HG02588 (cell line): ENCODE measurements around the gene PRPH.
"Not testable (repeated sequence)": the region's sequence is repeated elsewhere in the genome, so short reads cannot be mapped to it uniquely, and the experiment has no call there.

Experiments
- ATAC-seq: cut with Tn5 transposase; IDR thresholded peaks from one replicate; pipeline ENCODE4 v1.9.1; 2021; ENCODE audit warnings: mild to moderate bottlenecking, moderate library complexity; ENCODE audit not compliant: unreplicated experiment

PRPH gene

DNA sequence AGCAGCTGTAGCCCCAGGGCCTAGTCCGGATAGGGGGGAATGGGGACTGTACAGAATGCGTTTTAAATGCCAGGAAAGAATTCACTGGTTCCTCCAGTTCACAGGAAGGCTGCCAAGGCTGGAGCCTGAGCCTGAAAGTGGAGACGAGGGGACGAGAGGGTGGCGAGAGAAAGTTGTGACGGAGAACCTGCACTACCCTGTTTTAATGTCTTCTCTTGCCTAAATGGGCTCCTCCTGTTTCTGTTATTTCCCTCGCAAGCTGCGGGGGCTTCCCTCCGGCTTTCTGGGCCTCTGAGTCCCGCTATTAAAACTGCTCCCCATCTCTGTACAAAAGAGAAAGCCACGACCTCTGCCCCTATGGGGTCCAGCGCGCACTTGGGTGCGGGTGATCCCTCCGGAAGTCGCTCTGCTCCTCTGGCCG is 37.5 kb downstream of the PRPH start:
- ATAC-seq: no peak

DNA sequence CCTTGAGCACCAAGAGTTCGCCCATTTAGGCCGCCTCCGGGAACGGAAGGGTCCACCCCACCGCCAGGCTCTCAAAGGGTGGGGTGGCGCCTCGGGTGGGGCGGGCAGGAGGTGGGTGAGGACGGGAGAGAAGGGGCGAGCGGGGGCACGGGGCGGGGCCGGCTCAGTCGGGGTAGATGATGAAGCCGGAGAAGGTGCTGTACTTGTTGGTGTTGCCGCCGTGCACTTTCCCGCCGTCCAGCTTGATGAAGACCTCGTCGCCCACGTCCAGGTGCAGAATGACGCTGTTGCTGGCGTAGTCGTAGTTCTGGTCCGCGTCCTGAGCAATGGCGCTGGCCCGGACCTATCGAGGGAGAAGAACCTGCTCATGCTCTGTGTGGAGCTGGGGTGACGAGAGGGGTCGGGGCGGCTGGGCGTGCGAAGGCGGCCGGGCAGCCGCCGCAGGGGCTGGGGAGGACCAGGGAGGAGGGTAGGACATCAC is 38.0 kb downstream of the PRPH start:
- ATAC-seq: no peak

DNA sequence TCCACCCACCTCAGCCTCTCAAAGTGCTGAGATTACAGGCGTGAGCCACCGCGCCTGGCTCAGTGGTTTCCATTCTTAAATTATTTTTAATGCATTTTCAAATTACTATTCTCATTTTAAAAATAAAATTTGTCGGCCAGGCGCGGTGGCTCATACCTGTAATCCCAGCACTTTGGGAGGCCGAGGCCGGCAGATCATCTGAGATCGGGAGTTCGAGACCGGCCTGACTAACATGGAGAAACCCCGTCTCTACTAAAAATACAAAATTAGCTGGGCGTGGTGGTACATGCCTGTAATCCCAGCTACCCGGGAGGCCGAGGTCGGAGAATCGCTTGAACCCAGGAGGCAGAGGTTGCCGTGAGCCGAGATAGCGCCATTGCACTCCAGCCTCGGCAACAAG is 38.8 kb downstream of the PRPH start:
- not testable (repeated sequence) for ATAC-seq

DNA sequence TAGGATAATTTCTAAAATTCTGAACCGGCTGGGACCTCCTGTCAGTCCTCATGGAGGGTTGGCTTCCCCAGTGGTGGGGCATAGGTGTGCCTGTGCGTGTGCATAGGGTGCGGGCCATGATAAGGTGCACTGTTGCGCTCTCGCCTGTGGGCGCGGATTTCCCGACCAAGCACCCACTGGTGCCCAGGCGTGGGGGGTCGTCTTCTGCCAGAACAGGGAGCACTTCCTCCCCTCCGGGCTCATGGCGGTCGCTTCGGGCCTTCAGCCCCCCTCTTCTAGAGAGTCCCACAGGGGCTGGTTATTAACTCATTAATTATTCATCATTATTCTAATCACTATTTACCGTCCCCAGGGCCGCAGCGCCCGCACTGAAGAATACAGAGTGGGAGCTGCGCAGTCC is 39.3 kb downstream of the PRPH start:
- no peak for ATAC-seq

DNA sequence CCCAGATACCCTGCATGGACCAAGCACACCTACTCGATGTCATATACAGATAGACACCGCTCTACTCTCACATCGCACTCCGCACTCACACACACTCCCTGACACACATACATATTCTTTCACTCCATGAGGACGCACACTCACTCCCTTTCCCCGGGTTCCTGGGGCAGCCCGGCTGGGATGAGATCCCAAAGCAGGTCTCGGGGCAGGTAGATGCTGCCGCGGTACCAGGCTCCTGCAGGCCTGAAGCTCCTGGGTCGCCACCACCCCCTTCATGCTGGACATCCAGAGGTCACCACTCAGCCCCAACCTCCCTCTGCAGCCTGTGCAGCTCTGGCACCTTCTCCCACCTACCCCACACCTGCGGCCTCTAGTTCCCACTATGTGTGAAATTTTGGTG is 39.7 kb downstream of the PRPH start:
- ATAC-seq: no peak

DNA sequence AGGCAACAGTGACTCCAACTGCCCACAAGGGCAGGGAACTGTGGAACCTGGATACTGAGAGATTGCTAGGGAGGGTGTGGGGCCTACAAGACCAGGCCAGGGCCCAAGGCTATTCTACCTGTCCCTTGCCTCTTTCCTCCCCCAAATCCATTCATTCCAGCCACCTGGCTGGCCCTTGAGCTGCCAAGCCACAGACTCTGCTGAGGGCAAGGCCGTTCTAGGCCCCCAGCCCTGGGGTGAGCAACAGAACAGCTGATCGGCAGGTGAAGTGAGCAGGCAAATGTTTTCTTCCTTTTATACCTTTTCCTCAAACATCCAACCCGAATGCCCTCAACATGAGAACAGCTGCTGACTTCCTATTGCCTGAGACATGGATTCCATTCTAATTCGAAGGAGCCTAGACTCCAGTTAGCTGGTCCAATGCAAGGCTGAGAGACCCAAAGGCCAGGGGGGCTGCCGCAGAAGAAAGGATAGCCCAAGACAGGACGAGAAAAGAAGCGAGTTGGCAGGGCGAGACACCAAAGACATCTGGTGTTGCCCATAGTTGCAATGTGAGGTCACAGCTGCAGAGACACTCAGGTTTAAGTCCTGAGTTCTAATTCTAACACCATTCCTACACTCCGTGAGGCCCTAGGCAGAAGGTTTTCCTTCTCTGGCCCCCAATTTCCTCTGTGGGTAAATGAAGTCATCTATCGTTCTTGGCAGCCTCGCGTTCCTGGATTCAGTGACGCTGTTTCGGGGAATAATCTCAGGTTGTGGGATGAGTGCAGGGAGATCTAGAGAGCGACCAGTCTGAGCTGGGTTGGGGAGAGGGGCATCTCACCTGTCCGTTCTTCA is 40.4 kb downstream of the PRPH start:
- ATAC-seq: no peak

DNA sequence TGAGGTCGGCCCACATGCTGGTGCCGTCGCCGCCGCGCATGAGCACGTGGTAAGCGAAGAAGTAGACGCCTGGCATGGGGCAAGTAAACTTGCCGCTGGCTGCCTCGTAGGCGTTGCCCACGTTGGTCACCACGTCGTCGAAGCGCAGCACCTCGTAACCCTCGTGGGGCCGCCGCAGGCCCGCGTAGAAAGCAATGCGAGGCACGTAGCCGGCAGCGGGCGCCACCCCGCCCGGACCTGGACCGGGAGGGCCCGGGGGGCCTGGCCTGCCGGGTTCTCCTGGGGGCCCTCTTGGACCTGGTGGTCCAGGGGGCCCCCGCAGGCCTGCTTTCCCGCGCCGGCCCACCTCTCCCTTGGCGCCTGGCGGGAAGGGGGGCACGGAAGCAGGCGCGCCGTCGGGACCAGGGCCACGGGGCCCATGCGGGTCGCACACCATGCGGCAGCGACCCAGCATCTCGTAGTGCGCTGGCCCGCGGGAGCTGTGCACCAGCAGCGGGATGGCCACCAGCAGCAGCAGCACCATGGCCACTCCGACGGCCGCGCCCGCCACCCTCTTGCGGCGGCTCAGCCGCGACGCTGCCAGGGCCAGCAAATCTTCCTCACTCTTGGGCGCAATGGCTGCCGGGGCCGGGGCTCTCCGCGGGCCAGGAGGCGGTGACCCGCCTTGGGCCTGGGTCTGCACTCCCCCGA is 41.2 kb downstream of the PRPH start:
- no peak for ATAC-seq

DNA sequence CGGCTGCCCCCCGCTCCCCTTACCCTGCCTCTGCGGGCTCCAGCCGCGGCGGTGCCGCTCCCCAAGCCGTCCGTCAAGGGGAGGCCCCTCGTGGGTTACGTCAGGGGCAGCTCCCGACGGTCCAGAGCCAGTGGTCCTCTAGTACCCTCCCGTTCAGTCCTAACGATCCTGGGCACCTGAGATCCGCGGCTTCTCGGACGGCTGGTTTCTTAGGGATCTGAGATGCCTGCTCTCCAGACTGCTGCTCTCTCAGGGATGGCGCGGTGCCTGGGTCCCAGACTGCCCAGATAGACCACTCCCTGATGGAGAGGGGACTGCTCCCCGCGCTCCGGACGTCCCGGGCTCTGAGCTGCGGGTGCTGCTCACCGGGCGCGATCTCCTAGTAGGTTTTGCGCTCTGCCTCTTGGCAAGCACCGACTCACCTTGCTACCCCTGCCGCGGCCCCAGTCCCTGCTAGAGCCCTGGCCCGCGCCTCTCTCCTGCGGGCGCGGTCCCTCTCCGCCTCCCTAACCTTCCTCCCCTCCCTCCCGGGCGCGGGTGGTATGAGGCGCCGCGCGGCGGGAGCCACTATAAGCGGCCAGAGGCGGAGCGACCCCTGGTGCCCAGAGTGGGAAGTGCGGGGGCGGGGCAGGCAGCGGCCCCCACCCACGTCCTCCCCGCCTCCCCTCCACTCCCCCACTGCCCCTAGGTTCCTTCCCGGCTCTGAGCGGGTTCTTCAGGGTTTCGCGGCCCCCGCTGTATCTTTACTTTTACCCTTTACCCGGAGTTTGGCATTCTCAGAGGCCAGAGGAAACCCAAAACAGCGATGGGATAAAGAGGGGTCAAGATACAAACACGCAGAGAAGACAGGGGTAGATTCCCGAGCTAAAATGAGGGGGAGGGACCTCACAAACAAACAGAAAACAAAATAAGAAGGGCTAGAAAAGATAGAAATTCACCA is 42.0 kb downstream of the PRPH start, which contains the start of gene C1QL4:
Gene C1QL4 (minus strand): TSS at position 544 of the 940 bp plus-strand sequence. CDS start 711 bp downstream, outside the sequence.
- ATAC-seq: no peak

DNA sequence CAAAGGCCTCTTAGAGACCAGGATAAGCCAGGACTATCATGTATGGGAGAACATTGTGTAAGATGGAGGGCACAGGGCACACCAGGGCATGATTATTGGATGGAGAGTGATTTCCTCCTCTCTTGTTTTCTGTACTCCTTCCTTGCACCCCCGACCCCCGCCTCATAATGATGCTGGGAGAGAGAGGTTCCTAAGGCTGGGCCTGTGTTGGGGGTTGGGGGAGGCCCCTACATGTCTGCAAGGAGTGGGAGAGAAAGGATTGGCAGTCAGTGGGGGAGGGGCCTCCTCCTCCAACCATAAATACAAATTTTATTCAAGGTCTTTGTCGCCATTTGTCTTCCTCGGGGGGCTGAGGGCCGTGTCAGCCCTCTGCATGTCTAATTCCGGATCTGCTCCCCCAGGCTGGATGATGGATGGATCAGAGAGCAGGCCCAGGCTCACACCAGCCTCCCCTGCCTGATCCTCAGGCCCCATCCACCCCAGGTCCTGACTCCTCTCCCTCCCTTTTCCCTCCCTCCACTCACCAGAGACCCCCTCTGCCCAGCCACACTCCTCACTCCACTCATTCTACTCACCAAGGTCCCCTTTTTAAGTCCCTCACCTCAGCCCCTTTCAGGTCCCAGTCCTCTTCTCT is 44.0 kb downstream of the PRPH start:
- ATAC-seq: no peak

DNA sequence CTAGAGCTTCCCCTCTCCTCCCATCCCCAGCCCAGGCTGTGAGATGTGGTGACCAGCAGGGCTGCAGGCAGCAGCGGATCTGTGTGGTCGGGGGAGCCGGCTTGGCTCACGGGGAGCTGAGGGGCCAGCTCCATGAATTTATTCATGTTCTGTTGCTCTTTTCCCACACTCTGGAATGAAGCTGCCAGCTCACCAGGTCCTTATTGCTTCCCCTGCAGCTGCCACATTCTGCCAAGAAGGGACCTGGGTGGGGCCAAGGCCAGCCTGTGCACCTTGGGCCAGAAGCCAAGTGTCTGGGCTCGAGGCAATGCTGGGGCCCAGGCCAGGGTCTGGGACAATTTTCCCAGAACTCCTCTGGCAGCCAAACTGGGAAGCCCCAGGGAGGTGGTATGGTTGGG is 44.5 kb downstream of the PRPH start:
- no peak for ATAC-seq

DNA sequence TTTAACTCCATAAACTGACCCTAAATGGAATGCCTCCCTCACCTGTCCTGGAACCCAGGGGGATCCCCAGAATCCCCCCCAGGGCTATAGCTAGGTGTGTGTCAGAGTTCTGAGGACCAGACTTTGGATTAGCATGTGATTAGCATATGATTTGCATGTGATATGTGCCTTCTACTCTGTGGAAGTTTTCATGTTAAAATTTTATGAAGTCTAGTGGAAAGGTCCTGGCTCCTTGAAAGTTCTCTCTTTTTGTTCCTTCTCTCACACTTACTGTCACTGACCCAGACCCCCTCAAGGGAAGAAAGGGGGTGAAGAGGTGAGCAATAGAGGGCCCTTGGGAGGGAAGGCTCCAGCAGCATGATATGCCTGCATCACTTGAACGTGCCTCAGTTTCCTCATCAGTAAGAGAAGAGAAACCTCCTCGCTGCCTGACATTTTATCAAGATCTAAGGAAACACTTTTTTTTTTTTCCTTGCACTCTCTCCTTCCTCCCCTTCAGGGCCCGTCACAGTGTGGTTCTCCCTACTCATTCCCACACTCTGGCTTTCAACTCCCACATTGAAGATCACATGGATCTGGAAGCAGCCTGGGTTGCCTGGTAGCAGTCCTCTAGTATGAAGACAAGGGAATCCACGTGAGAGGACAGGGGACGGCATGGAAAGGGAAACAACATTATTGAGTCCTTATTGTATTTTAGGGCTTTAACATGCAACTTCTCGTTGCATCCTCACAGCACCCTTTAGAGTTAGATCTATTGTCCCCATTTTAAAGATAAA is 45.3 kb downstream of the PRPH start:
- no peak for ATAC-seq

DNA sequence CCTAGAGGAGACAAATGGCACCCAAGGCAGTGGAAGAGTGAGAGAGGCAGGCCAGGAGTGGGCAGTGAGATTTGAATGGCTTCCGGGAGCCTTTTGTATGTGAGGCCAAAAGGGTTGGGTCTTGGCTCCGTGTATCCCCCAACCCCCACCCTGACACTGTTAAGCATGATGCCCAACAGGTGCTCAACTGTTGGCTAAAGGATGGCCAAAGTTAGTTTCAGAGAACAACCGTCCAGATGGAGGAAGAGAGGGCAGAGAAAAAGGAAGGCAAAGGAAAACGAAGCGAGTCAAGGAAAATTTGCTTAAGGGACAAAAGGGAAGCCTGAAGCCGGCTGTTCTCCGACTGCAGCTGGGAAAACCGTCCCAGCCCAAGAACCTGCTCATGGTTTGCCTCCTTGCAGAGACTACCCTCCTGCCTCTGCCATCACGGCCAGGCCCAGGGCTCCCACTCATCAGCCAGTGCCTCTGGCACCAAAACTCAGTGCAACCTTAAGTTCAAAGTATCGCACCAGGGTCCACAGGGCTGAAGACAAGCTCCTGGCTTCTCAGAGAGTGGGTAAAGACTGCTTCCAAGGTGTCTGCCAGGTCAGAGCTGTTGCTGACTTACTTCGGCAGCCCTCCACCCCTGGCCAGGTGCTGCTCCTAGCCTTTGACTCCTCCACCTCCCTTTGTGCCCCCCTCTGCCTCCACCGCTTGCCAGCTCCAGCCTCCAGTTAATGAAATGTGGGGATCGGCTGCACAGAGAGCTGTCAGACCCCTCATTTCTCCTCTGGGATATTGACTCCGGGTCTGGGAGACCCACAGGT is 46.2 kb downstream of the PRPH start:
- ATAC-seq: no peak

DNA sequence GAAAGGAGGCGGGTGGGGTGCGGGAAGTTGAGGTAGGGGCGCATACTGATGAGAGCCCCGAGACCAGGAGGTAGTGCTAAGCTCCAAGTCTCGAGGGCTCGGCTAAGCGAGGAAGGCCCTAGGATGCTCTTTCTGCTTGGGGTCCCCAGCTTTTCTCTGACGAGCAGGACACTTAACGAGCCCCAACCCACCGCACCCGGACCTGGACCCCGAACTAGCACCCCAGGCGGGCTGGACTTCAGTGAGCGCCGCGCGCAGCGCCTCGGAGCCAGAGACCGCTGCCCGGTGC is 46.8 kb downstream of the PRPH start:
- ATAC-seq: no peak

DNA sequence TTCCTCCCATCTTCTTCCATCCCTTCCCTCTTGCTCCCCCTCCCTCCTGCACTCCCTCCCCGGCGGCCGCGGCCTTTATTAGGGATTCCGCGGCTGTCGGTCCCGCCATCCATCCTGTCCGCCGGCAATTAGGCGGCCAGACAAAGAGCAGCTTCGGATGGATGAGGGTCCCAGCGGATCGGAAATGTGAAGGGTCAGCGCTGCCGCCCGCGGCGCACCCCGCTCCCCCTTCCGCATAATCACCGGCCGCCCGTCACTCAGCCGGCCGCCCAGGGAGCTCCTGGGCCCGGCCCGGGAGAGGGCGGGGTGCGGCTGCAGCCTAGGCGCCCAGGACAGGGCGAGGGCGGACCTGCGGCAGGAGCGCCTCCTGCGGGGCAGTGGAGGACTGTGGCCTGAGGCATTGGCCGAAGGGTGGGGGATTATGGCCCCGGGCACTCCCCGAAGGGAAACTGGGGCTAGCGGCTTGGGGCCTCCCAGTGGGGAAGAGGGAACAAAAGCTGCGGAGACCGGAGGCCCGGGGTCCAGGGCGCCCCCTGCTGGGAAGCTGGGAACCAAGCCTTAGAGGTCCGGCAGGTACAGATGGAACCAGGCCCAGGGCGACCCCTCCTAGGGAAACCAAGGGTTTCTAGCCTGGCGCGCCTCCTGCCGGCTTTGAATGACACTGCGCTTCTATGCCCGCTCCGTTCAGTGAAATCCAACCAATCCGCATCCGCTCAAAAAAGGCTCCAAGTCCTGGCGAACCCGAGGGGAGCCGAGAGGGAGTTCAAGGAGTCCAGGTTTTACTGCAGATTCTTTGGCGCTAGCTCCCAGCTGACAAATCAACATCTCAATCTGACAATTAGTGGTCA is 47.3 kb downstream of the PRPH start:
- ATAC-seq: peak; percentile 69

DNA sequence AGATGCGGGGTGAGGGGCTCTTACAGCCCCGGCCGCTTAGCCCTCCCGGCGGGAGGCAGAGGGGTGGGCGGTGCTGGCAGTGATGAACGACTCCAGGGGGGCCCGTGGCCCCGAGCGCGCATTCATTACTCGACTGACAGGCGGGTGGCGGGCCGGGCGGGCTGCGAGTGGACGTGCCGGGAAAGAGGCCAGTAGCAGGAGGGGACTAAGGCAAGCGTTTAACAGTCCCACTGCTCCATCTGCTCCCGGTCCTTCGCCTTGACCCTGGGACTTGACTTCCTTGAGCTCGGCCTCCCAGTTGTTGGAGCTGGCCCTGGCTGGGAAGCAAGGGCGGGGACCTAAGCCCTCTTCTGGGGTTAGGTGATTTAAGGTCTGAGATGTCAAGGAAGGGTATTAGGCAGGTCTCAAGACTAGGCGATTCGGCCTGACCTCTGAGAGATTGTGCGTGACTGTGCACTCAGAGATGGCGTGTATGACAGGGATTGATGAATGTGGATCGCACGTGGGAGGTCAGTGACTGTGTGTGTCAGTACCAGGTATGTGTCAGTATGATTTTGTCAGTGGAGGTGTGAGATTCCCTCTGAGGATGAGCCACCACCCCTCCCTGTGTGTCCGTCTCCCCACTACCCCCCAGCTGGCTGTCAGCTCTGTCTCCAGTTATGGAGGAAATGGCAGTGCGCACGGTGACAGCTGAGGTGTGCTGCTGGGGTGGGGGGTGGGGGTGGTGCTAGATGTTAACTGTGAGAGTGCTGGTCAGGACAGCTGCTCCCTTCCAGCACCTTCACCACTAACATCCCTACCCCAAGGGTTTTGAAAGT is 48.2 kb downstream of the PRPH start:
- ATAC-seq: no peak

DNA sequence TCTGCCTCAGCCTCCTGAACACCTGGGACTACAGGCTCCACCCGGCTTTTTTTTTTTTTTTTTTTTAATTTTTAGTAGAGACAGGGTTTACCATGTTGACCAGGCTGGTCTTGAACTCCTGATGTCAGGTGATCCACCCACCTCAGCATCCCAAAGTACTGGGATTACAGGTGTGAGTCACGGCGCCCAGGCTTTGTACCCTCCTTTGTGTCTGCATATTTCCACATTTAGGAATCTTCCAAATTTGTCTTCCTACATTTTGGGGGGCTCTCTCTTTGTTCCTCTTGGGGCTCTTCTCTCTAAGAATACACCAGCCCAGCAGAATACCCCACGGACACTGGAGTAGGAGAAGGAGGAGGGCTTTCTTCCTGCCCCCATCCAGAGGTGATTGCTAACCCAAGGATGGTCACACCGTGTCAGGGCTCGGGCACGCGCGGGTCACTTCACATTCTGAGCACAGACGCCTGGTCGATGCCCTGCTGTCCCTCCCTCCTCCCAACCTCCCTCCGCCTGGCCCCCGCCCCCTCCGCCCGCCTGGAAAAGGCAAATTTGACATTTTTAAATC is 49.6 kb downstream of the PRPH start:
- ATAC-seq: no peak
